Measurements from ENCODE around the gene GRK1.

Gene GRK1

GRCh38 chr13:113783200-113783881, 116.3 kb downstream of the GRK1 start:
- DNase-seq = no peak

DNA sequence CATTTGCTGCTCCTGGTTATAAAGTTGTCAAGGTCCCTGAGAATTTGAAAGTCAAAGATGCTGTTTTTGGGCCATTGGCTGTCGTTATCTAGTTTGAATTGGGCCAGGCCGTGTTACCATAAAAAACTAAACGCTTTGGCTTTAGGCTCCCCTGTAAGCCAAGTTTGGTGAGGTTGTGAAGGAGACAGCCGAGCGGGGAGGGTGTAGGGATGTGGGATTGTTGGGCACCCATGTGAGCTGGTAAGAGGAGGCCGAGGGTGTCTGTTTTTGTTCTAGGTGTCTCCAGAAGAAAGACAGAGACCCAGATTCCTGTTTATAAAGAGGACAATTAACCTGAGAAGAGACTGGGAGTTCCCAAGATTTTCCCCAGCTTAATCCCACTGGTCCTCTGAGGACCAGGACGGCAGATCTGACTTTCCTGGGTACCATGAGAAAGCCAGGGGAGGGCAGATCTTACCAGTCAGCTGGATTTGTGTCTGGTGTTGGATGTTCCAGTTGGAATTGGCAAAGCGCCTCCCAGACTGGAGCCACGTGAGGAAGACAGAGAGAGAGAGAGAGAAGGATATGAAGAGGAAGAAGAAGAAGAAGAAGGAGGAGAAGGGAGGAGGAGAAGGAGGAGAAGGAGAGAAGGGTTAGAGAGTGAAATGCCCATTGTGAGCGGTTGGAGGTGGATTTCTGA, 117.1 kb downstream of the GRK1 start:
- no peak for DNase-seq

DNA sequence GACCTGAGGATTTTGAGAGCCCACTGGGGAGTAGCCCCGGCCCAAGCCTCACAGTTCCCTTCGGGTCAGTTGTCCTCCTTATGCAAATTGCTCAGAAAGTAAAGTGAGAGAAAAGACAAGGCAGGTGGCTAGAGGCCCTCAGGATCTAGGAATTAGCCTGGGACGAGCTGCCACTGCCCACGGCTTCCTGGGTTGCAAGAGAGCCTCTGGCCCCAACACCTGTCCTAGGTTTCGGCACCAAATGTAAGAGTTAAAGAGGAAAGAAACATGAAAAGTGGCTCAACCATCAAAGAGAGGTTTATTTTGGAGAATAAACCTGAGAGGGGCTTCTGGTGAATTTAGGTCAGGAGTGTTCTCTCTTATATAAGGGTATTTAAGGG, 117.6 kb downstream of the GRK1 start:
- DNase-seq = no peak

DNA sequence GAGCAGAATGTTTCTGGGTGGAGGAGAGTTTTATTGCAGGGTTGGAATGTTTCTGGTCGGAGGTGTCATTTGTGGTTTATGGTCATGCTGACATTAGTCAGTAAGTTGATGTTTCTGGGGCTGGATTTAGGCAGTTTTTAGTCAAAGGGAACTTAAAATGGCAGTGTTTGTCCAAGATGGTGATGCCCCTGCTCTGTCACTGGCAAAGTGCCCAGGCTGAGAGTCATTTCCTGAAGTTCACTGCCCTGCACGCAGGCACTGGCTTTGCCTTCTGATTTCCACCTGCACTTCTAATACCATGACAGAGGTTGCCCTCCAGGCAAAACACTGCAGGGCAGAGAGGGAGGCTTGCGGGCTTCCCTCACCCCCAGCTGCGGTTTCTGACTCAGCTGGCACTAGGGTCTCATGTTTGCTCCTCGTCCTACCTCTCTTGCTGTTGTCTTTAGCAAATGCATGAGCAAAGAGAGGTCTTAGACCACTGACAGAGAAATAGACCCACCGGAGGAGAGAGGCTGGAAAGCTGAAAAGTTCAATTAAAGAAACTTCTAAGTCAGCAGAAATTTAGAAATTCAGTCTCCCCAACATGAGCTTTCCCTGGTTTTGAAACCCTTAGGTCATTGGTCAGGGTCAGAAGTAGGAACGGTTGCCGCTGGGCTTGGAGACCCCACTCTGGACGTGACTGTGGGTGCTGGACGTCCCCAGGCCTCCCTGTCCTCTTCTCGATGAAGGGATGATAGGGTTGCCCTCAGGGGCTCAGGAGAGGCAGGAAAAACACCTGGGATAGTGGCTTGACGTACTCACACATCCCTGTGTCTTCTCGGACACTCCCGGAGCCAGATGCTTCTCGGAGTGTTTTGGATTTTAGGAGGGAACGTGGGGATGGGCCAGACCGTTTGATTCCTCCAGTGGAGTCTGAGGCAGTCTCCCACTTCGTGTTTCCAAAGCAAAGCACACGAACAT, 118.3 kb downstream of the GRK1 start:
- no peak for DNase-seq

GRCh38 chr13:113786262-113786841, 119.3 kb downstream of the GRK1 start:
- no peak for DNase-seq
